ENCODE data around the gene ARFIP2.

- TF ChIP-seq CTCF (IDR thresholded peaks at IDR 0.05; ENCODE audit: extremely low read depth in 1 of 2, insufficient read depth in 1 of 2, low read depth in 1 of 2, low read length in 2 of 2), result peak in 1 of 2 donors; percentile 42
- TF ChIP-seq EZH2 (IDR thresholded peaks at IDR 0.05; ENCODE audit: borderline replicate concordance, low read depth, low read length, severe bottlenecking), result no peak
- no peak for TF ChIP-seq MAX (IDR thresholded peaks at IDR 0.05; ENCODE audit: insufficient read depth, insufficient read length)
- TF ChIP-seq POLR2AphosphoS5 (IDR thresholded peaks at IDR 0.05; ENCODE audit: insufficient read depth, low read depth, low read length), result peak; percentile 94
- no peak for TF ChIP-seq FOS (IDR thresholded peaks at IDR 0.05; ENCODE audit: borderline replicate concordance, insufficient read depth, low read length)
- TF ChIP-seq POLR2A (IDR thresholded peaks at IDR 0.05; ENCODE audit: low read depth, low read length), result peak; percentile 95
- no peak for TF ChIP-seq JUN (IDR thresholded peaks at IDR 0.05; ENCODE audit: borderline replicate concordance, insufficient read depth, insufficient read length, low read depth)
- no peak for TF ChIP-seq MYC (IDR thresholded peaks at IDR 0.05; ENCODE audit: low read depth, low read length)
These were observed 7.4 kb downstream of the ARFIP2 start, which contains the start of gene TRIM3 for GRCh38 chr11:6473451-6474412.
